ENCODE data around the gene ORC1. TPM values are rescaled to one million over a fixed set of nuclear protein-coding genes. Genes with fewer than 3 reads are reported as not detected.
A peak's percentile ranks its signal among the peaks of the same experiment; 100 is the strongest.
"Not testable (repeated sequence)": the region's sequence is repeated elsewhere in the genome, so short reads cannot be mapped to it uniquely, and the experiment has no call there.

Gene ORC1
- total RNA-seq, 1 experiment from 2014 or later, result 32.6 TPM

DNA sequence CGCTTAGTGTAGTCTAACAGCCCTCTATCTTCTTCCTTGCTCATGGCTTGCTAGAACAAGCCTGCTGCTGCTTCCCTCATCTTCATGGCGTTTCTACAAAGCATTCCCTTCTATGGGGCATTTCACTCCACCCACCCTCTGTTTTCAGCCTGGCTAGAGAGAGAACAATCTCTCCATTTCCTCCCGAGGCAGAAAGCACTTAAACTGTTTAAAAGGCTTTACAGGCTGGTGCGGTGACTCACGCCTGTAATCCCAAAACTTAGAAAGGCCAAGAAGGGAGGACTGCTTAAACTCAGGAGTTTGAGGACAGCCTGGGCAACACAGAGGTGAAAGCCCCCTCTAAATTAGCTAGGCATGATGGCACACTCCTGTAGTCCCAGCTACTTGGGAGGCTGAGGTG lies 17.8 kb downstream of the ORC1 start:
- DNase-seq (ENCODE audit: low read depth), result no peak

DNA sequence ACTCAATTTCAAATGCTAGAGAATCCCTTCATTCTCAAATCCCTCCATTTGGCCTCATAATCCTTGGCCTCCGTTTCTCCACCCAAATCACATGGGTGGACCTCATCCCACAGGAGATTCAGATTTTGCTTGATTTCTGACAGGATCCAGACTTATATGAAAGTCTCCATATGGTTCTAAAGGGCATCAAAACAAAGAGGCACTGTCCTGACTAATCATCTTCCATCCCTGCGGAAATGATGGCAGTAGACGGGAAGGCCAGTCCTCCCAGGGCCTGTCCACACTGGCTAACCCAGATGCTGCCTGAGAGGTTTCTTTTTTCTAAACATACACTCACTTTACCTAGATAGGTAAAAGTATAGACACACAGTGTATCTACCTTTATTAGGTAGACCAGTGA lies 18.8 kb downstream of the ORC1 start:
- no peak for DNase-seq (ENCODE audit: low read depth)

DNA sequence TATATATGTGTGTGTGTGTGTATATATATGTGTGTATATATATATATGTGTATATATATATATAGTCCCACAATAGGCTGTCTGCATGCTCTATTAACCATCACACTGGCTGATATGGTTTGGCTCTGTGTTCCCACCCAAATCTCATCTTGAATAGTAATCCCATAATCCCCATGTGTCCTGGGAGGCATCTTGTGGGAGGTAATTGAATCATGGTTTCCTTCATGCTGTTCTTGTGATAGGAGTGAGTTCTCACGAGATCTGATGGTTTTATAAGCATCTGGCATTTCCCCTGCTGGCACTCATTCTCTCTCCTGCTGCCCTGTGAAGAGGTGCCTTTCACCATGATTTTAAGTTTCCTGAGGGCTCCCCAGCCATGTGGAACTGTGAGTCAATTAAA lies 34.4 kb downstream of the ORC1 start:
- not testable (repeated sequence) for DNase-seq (ENCODE audit: low read depth)

DNA sequence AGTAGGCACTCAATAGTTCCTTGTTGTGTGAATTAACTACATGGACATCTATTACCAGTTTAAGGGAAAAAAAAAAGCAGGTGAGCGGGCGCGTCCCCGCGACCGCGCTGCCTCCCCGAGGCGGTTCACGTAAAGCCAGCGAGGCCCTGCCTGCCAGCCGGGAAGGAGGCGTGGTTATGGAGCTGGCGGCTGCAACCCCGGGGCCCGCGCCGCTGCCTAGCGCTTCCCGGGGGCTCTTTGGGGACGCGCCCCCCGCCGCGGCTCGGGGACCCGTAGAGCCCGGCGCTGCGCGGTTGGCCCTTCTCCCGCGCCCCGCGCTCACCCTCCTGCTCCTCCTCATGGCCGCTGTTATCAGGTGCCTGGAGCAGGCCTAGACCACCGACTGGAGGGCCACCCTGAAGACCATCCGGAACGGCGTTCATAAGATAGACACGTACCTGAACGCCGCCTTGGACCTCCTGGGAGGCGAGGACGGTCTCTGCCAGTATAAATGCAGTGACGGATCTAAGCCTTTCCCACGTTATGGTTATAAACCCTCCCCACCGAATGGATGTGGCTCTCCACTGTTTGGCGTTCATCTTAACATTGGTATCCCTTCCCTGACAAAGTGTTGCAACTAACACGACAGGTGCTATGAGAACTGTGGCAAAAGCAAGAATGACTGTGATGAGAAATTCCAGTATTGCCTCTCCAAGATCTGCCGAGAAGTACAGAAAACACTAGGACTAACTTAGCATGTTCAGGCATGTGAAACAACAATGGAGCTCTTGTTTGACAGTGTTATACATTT lies 35.6 kb downstream of the ORC1 start:
- DNase-seq (ENCODE audit: low read depth), result peak; percentile 75

DNA sequence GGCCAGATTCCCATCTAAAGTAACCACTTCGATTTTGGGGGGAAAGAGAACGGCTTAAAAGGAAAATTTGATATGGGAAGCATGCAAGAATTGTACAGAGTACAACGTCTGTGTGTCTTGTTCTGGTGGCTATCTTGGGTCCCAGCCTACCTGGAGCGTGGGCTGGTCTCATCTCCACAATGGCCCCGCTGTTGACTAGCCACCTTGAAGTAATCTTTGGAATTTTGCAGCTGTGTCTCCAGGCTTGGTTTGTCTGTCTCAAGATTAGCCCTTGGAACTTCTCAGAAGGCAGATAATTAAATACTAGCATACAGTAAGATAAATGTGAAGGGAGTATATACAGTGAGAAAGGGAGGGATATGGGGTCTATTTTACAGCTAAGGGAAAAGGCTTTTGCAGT lies 37.0 kb downstream of the ORC1 start:
- no peak for DNase-seq (ENCODE audit: low read depth)

DNA sequence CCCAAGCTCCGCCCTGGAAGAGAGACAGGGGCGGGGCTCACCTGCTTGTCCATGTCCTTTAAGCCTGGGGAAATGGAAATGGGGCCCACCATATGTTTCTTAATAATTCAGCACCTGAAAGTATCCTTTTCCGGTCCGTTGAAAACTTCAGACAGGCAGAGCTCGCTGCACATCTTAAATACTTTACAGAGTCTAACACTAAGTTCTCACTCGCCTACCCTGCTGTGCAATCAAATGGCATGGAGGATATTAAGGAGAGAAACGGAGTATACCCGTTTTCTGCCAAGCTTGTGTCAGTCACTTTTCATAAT lies 37.8 kb downstream of the ORC1 start:
- no peak for DNase-seq (ENCODE audit: low read depth)

DNA sequence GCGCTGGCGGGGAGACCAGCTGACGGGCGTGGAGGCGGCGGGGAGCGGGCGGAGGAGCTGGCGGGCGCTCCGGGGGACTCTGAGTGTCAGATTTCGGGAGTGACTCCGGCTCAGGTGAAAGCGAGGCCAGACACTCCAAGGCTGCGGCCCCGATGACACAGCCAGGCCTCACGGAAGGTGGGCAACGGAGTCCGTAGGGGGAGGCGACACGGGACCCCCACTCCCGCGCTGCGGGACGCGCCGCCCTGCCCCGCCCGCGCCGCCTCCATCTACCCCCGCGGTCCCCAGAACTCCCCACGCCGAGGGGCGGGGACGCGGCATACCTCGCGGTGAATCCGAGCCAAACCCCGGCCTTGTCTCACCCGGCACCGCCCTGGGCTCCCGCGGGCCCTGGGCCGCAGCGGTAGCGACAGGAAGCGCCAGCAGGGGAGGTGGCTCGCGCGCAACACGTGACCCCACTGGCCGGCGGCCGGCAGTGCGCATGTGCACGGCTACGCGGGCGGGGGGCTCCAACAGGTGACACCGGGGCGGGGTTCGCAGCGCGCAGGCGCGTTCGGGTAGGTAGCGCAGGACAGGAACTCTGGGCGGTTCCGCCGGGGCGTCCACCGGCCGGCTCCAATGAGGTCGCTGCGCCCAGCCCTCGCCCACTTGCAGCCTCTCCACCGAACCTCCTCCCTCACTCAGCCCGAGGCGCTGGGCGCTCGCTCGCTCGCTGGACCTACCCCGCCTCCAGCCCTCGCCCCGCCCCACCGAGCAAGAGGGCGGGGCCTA lies 38.3 kb downstream of the ORC1 start, which contains the start of gene CC2D1B:
Gene CC2D1B, minus strand, starts transcription at position 460 of the 771 bp plus-strand sequence. CDS start 1,585 bp downstream, outside the sequence.
- DNase-seq (ENCODE audit: low read depth), result peak; percentile 100

DNA sequence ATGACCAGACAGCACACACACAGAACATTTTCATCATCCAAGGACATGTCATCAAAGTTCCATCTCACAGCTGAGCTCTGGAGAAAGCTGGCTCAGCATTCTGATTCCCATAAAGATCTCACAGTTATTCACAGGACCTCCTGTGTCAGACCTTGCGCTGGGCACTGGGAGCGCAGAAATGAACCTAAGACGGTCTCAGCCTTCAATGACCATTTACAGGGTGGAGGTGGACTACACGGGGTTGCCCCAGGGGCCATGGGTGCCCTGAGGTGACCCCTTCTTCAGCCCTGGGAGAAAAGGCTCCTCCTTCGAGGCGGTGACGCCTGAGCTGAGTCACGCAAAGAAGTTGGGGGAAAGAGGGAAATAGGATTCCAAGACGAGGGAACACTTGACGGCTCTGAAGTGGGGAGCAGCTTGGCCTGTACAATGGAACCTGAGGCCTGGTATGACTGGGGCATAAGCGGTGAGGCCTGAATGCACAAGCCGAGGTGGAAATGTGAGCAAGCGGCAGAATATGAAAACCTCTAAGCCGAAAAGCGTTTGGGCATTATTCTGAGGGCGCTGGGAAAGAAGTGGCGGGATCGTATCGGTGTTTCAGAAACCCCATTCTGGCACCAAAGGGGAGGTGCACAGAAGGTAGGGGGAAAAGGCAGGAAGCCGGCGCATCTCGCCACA lies 39.0 kb downstream of the ORC1 start:
- peak; percentile 80 for DNase-seq (ENCODE audit: low read depth)

DNA sequence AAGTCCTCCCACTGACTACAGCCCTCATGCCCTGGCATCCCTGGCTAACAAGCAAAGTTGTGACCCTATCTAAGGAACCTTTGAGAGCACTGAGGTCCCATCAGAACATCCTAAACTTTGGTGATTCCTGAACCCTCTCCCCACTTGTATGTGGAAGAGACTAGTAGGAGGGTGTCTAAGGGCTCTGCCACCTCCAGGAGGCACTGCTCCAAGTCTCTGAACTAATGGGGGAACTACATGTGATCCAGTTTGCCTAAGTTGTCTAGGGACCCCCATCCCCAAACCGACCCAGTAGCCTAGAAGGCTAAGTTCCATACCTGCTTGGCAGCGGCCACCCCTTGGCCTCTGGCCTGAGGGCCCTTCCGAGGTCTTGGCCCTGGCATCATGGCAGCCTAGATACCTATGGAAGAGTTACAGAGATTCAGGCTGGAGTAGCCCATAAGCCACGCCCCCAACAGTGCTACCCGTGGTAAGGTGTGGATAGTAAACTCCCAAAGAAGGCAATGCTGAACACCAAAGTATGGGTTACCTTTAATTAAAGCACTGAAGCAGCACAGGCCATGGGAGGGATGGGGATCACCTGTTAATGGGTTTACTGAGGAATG lies 39.9 kb downstream of the ORC1 start:
- DNase-seq (ENCODE audit: low read depth), result no peak

DNA sequence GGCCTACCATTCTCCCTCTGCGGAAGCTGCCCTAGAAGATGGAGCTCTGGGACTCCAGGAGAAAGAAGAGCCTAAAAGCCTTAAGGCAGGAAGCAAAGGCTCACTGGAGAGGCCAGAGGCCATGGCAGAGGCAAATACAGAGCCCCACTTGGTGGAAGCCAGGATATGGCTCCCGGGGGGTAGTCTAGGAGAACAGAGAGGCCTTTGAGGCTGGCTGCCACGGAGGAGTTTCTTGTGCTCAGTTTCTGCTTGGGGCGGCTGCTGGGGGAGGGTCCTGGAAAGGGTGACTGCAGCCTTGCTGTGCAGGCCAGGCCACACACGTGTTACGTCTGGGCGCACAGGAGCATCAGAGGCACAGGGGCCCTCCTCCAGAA lies 43.6 kb downstream of the ORC1 start:
- DNase-seq (ENCODE audit: low read depth), result no peak

DNA sequence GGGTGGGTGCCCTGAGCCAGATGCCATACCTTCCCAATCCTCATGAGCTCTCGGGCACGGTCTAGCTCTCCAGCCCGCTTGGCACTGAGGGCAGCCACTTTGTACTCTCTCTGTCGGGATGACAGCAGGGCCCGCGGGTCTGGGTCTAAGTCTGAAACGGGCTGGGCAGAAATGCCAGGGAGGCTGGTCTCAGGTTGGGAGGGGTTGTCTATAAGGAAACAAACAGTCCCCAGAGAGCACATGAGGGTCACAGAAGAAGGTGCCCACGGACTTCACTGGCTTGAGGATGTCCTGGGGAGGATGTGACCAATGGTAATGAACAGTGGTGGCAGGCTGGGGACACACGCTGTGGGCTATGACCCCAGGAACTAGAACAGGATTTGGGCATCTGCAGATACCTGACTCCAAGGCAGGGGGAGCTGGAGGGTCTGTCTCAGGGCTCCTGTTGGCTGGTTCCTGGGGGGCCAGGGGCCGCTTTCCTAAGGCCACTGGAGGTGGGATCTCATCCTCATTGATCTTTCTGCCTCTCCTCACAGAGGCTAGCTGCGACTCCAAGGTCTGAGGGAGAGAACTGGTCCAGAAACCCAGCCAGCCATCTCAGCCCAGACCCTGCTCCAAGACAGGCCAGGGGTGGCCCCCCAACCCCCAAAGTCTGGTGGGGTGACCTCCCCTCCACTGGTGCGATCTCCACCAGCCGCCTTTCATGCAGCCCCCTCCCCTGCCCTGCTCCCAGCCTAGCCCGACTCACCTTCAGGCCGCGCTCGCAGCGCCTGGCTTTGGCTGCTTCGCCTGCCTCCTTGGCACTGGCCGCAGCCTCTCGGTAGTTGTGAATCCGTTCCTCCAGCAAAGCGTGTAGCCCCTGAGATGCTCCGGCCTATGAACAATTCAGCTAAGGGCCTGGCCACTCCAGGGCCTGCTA lies 44.3 kb downstream of the ORC1 start:
- DNase-seq (ENCODE audit: low read depth), result no peak

DNA sequence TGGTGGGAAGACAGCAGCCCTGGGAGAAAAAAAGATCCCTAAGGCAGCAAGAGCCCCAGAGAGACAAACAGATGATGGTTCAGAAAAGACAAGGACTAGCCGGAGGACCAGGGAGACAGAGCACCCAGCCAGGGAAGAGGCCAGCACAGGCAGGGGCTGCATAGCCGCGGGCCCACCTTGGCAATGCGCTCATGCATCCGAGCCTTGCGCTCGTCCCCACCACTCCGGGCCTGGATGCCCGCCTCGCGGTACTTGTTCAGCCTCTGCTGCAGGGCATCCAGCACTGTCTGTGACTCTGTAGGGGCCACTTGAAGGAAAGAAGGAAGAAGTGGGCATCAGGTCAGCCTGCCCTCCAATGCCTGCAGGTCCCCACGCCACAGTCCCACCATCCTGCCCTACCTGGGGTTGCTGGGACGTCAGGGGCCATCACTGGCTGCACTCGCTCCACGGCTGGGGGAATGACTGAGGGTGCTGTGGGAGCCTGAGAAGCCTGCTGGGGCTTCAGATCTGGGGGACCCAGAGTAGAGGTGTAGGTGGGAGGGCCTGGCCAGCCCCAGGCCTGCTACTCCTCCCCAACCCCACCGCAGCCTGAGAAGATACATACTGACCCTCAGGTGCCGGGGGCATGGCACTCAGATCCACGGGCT lies 45.2 kb downstream of the ORC1 start:
- no peak for DNase-seq (ENCODE audit: low read depth)

DNA sequence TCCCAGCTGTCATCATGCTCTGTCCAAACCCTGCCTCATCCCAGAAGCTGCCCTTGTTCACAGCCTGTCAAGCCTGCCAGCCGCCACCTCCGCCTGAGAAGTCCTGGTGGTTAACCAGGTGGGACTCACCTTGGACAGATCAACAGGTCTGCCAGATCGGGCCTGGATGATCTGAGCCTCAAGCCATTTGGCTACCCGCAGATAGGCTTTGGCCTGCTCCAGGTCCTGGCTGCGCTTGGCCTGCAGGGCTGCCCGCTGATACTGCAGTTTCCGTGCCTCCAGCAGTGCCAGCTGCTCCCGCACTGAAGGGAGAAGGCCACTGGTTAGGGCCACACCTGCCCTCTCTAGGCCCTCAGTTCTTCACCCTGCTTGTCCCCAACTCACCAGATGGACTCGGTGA lies 46.8 kb downstream of the ORC1 start:
- no peak for DNase-seq (ENCODE audit: low read depth)

DNA sequence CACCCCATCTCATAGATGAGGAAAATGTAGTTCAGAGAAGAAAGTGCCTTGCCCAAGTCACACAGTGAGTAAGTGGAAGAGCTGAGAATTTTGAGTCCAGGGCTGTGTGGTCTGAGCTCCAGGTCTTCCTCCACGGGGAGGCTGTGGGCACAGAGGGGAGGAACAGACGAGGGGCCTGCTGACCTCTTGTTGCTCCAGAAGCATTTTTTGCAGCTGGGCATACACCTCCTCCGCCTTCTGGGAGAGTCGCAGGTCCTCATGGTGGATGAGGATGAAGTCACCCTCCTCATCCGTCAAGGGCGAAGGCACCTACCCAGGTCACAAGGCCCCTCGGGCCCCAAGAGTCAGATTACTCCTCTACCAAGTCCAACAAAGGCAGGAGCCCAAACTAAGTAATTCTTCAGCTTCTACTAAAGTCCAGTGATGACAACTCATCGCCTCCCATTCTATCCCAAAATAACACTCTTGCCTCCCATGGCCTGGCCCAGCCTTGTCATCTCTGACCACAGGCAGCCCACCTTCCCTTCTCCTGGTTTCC lies 47.3 kb downstream of the ORC1 start:
- no peak for DNase-seq (ENCODE audit: low read depth)

DNA sequence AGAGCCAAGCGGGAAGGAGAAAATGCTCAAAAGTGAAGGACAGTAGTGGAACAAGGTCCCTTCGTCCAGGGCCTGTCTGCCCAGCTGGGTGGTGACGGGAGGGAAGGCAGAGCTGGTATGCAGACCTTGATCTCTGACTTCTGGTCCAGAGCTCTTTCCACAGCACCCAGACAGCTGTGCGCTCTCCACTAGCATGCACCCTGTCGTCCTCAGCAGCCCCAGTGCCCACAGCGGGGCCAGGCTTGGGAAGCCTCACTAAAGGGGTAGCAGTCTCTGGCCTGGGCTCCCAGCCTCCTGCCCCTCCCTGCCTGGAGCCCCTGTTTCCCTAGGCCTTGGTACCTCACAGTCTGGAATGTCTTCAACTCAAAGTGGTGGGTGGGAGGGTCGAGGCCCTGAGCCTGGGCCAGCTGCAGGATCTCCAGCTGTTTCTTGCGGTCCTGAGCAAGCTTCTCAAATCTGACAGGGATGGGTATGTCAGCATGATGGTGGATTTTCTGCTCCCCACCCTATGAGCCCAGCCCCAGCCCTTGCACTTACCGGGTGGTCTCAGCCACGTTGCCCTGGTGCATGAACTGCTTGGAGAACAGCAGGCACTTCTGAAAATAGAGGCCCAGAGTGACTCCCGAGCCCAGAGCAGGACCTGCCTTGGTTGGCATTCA lies 48.2 kb downstream of the ORC1 start:
- no peak for DNase-seq (ENCODE audit: low read depth)

DNA sequence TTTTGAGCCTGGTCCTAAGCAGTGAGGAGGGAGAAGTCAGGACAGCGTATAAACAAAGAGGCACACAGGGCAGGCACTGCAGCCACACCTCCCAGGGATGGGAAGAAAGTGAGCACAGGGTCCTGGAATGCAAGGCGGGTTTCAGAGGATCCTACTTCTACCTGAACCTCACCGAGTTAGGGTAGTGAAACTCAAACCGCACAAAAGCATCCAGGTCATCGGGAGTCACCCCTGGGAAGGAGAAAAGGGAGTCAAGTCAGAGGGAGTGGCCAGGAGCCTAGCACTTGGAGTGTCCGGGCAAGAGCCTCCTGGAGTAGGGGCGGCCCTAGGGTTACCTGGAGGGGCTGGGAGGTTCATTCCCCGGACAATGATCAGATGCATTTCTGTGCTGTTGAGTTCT lies 48.8 kb downstream of the ORC1 start:
- DNase-seq (ENCODE audit: low read depth), result no peak

DNA sequence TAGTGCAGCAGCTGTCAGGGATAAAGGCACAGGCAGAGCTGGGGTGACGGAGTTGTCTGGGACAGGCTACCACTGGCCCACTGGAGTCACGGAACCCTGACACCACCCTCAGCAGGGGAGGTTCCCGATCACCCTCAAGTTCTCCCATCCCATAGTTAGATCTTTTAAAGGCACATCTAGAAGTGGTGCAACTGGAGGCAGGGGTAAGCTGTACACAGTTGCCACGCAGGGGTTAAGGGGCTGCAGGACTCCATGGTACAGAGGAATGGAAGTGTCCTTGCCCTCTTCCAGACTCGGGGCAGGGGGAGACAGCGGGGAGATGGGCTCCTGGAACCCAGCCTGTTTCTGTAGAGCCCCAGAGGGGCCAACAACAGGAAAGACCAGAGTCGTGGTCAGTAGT lies 51.5 kb downstream of the ORC1 start:
- no peak for DNase-seq (ENCODE audit: low read depth)

DNA sequence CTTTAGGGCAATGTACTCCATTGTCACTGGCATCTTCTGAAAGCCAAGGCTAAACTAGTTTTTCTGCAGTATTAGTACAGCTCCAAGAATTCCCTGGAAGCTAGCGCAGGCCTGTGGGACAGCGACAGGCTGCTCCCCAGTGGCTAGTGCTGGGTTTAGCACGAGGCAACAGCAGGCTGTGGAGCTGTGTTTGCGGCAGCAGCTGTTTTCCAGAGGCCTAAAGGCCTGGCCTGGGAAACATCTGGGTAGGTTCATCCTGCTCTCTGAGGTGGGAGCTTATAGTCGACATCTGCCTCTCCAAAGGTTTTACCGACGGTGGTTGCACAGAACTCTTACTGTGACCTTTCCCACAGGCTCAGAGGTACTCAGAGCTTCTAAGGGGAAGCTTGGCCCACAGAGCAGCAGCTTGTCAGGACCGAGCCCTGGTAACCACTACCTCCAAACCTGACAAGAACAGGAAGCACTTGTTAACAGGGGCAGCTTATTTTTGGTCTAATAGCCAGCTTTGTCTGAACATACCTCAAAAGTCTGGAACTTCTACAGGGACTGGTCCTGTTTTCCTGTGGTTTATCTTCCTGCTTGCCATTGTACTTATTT lies 55.4 kb downstream of the ORC1 start:
- peak; percentile 16 for DNase-seq (ENCODE audit: low read depth)

DNA sequence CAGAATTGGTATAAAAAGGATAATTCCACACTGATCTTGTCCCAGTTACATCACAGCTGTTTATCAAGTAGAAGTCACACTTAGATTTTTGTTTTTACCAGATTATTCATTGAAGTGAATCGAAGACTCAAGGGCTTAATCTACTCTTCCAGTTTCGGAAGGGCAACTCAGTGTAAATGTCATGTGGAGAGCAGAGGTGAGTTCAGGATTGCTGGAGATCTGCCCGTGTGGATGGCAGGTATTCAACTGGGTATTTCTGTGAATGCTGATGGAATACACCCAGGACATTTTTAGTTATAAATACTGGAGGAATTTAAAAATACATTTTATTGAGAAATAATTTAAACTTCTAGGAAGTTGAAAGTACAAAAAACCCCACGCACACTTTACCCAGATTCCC lies 57.6 kb downstream of the ORC1 start:
- DNase-seq (ENCODE audit: low read depth), result no peak

DNA sequence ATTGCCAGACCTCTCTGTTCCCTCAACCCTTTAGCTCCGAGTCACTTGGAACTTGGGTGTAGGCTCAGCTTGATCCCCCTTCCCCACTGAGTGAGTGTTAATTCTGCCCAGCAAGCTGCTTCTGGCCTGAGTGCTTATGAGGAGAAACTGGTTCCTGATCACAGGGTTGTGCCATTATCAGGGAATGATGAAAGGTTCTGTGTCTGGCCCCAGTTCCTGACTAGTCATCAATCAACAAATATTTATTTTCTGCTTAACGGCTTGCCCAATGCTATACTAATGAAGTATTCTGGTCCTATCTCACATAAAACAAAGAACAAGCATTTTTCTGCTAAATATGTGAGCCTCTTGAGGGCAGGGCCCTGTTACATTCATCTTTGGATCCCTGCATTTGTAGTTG lies 59.0 kb downstream of the ORC1 start:
- DNase-seq (ENCODE audit: low read depth), result no peak
